ENCODE data around the gene NKX2-1.
"Not testable (repeated sequence)": the region's sequence is repeated elsewhere in the genome, so short reads cannot be mapped to it uniquely, and the experiment has no call there.

NKX2-1 gene

DNA sequence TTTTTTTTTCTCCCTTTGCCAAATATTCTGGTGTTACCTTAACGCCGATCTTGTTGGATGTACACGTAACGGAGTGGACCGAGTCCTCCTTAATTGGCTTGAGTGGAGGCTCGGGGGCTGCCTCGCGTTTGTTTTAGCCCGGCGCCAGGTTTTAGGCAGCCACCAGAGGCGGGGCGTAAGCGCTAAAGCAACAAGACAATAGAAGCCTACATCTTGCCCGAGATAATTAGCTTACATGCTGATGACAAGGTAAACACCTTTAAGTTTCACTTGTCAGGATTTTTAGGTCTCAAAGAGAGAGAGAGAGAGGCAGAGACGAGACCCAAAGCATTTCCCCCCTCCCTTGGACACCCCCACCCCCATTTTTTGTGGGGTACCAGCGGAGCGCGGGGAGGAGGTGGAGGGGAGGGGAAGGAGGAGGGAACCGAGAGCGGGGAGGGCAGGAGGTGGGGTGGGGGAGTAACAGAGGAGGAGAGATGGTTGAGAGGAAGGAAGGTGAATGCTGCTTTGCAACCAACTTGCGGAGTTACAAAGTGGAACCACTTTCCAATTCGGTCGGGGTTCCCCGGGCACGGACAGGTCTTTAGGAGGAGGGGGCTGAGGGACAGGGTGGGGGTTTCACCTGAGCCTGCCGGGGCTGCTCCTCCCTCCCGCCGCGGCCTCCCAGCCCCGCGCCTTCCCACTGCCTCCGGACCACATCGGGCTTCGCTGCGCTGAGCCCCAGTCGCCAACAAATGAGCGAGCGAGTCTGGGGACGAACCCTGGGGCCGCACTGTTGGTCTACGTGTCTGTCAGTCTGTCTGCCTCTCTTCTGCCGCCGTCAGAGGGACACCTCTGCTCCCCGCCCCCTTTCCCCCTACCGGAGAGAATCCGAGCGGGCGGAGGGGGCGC, at the start of gene NKX2-1:
TSS of gene NKX2-1 (minus strand) at position 802 of the 891 bp plus-strand sequence. CDS start at position 699, 103 bp downstream.
- no peak for FAIRE-seq

DNA sequence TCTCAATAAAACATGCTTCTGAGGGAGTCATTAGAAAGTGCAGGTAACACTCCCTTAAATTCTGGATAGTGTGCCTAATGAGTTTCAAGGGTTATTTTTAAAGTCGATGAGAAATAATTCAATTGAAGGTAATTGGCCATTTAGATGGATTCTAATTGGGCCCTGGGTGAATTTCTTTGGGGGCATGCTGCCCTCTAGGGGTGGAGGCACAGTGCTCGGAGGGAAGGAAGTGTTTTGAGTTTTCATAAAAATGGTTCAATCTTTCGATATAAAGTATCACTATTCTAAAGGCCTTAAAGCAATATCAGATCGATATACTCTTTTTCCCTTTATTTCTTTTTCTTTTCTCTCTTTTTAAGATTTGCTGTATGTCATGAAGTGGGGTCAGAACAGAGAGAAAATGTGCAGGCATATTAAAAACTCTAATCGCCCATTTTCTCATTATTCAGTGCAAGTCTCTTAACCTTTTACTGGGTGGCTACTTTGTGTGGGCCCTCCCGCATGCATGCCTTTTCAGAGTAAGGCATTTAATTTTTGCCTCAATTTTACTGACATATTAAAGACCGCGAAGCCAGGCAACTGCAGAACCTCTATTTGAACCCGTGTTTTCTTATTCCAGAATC, 36.9 kb upstream of the NKX2-1 start:
- no peak for FAIRE-seq

DNA sequence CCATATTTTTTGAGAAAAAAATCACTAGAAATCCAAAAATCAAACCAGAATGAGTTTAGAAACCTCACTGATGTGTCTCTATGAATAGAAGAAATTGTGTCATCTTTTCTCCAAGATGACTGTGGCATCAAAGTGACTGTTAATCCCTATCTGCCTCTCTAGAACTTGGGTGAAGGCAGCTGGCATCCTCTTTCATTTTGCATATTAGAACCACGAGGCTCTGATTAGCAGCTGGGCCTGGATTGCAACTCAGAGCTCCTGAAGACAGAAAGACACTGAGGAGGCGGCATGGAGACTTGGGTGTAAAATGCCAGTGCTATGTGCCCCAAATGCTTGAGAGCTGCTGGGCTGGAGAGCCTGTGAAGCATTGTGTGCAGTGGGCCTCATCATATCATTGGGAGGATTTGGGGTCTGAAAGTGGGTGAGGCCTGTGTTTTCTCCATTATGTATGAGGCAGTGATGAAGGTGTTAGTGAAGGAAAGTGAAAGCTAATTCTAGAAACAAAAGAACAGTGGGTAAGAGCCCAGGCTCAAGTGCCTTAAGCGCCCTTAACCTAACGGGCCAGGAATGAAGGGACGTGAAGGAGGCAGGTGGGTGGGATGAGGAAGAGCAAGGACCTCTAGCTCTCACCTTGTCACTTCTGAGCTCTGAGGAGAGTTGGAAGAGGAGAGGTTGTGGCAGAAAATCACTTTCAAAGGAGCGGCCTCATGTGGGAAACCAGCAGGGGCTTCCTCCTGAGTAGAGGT, 36.1 kb upstream of the NKX2-1 start:
- FAIRE-seq = no peak

DNA sequence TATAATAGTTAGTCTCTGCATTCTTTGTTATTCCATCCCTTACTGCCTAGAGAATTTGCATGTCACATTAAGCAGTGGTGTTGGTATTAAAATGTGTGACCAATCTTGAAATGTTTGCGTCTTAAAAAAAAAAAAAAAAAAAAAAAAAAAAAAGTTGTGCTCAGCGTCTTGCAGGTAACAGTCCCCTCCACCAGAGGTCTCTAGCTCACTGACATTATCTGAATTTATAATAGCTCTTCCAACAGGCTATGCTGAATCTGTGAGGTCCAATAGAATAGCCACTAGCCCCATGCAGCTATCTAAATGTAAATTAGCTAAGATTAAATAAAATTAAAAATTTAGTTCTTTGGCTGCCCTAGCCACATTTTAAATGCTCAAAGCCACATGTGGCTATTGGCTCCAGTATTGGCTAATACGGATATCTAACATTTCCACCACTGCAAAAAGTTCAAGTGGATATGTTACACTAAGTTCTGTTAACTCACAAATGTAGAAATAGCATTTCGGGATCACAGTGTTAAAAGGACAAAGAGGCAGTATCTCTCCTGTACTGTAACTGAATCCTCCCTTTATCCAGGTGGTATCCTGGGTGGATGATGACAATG, 33.7 kb upstream of the NKX2-1 start:
- FAIRE-seq = peak; percentile 88

DNA sequence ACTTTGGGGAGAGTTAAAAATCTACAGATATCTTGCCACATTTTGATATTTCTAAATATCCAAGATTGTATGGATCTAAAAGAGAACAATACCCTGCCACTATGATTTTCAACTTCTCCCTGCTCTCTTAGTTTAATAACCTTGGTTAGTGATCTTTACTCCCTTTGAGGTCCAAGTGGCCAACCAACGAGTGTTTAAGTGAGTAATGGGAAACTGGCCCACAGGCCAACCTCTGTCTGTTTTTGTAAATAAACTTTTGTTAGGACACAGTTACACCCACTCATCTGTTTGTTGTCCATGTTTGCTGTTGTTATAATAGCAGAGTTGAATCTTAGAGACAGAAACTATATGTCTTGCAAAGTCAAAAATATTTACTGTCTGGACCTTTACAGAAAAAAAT, 30.9 kb upstream of the NKX2-1 start:
- FAIRE-seq = no peak

DNA sequence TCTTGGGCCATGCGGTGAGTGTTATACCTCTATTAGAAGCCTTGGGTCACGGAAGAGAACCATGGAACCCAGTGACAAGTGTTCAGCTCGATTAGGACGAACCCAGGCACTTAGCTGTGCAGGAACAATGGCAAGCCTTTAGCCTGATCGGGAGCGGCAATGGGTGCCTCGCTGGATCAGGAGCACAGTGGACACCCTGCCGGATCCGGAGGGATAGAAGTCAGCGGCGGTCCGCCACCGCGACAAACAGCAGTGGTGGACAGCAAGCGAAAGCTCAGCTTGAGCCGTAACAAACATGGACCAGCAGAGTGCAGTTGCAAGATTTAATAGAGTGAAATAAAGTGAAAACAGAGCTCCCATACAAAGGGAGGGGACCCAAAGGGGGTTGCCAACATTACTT, 24.2 kb upstream of the NKX2-1 start:
- not testable (repeated sequence) for FAIRE-seq

DNA sequence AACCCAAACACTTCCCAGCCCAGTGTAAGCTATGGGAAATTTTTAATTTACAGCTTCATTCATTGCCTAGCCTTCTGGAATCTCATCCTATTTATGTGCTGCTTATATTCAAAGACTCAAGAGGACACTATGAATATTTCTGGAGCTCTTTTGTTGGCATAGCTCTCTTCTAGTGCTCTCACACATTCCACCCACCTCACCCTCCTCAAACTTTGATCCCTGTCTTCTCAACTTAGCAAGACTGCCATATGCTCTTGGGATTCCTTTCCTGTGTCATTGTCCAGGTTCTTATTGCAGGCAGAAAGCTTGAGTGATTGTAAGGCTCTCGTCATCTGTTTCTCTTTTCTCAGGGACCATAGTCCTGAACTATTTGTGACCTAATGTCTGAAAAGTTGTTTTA, 18.0 kb upstream of the NKX2-1 start:
- FAIRE-seq = no peak

DNA sequence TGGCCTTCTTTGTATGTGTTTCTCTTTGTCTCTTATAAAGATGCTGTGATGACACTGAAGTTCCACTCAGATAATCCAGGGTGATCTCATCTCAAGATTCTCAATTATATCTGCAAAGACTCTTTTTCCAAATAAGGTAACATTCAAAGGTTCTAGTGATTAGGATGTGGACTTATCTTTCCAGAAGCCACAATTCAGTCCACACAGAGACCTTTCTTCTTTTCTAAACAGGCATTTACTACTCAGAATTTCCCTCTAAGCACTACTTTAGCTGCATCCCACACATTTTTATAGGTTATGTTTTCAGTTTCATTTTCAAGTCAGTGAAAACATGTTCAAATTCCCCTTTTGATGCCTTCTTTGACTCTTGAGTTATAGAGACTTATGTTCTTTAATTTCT, 9.0 kb upstream of the NKX2-1 start:
- no peak for FAIRE-seq

DNA sequence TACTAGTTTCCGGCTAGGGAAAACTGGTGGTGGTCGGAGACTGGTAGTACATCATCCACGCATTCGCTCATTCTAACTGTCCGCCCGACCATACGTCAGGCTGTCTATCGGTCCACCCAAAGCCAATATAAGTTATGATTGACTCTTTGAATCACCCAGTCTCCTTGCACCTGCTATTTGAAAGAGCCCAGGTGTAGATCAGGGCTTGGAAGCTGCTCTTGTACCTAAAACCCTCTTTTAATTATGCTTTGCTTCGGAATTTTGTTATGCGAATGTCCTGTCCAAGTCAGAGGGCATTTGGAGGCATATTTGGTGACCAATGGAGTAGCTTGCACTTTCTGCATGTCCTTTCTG, 5.7 kb upstream of the NKX2-1 start:
- no peak for FAIRE-seq

DNA sequence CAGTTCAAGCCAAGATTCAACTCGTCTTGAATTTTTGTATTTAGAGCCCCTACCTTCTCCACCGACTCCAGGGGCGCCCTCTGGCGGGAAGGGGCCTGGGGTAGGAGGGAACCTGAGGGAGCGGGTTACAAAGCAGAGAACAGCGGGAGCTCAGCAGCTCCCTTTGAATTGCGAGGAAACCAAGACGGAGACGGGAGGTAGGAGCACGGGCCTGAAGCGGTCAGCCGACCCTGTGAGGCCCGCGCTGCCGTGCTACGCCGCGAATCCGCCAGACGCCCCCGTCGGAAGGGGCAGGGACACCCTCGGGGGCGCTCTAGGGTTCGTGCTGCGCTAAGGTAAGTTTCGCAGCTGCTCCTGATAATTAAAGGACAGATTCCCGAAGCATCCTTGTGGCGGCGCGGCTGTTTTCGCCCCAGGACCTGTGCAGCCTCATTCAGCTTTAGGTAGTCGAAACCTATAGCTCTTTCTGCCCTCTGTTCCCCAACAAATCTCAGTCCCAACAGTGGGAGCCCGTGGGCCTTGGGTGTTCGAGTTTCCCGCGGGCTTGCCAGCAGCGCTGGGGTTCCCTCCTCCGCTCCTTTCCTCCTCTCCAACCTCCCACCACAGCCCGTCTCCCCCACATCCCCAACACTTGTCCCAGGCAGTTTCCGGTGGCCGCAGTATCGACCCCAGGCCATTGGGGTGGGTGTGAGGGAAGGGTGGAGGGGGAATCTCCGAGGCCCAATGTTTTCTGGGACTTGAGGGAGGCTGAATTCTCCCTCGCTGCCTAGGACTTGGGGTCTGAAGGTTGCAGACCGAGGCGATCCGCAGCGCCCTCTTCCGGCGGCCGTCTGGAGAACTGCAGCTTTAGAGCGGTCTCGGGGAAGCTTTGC, 5.1 kb upstream of the NKX2-1 start:
- no peak for FAIRE-seq

DNA sequence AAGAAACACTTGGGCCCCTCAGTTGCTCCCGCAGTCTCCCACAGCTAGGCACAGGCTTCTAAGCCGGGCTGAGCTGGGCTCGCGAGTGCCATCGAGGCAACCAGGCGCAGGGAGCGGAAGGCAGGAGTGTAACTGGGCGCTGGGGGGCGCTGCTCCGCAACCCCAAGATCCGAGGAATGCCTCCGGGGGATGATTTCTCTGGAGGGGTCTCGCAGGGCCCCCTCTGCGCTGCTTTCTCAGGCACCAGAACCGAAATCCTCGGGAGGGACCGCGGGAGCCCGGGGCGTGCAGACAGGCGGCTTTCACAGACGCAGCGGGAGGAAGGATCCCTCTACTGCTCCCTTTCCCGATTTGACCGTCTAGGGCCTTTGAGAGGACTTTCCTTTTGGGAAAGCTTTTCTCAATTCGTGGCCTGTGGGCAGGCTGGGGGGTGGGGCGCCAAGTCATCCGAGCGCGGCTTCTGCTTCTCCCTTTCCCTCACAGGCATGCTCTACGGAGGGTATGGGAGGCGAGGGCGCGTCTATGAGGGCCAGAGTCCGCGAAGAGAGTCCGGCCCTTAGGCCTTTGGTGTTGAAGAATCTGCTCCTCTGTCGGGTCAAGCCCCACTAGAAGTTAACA, 4.3 kb upstream of the NKX2-1 start:
- FAIRE-seq = no peak

DNA sequence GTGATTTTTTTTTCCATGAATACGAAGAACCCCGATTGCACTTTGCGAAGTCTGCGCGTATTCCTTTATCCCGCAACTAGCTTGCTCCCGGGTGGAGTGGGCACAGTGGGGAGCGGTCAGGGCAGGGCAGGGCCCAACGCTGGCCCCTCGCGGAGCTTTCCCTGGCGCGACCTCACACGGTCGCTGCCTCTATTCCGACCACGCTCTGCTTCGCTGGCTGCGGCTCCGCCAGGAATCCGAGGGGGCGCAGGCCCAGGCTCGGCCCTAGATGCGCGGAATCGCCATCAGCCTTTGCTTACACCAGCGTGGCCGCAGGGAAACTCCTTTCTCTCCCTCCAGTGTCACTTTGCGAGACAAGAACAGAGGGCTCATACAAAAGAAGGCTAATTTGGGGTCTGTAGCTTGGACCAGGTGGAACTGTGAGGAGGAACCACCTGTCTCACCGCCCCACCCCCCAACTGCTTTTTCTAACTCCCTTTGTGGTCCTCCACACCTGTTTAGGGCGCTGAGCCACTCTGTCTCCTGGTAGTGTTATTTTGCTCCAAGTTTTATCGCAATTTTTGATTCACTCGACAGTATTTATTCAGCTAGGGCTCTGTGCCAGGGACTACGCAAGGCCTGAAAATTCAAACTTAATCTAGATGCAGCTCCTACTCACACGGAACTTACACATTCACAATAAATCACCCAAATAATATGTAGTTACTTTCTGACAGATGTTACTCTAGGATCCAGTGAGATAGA, 3.1 kb upstream of the NKX2-1 start:
- no peak for FAIRE-seq

DNA sequence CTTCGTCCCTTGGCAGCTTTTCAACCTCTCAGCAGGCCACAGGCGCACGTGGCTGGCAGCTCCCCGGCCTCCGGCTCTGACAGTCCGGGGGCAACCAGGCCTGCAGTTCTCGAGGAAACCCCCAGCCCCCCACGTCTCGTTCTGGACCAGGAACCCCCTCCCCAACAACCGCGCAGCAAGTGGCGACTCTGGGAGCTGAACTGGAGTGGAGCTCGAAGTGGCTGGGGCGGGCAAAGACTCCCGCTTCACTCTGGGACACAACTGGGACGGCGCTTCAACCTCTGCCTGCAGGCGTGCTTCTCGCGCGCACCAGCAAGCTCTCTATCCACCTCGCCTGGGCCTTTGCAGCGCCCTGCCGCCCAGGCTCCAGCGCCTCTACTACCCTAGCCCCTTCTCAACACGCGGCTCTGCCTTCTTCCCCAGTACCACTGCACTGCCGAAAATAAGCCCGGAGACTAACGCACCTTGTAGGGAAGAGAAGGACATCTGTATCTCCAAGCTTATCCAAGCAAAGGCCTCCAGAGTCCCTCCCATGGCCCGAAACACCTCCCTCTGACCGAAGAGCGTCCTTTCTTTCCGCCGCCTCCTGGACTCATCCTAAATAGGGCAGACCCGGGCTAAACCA, 2.4 kb upstream of the NKX2-1 start:
- FAIRE-seq = no peak

DNA sequence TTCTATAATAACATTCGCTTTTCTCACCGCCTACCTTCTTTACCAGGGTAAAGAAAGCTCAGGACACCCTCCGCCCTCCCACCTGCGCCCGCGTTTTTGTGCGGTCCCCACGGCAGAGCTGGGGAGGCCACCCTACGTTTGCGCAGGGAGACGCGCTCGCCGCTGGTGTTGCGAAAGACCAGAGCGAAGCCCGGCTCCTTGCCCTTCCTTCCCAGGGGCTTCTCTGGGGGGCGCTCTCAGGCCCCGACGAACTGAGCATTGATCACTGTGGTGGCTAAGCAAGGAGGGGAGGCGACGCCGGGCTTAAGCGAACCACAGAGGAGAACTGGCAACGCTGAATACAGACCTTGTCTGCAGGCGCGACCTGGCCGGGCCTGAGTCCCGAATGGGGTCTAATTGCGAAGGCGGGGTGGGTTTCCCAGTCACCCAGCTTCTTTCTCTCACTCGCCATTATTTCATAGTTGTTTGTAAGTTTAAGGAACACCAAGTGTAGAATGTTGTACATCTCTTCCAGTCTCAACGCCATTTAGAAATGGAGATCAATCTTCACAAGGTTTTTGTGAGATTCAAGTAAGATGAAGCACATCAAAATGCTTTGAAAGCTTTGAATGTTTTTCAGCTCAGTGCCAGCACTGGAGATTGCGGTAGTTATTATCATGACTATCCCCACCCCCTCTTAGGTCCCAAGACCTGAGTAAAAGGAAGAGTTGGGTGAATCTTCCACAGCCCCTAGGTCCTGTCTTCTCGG, 1.7 kb upstream of the NKX2-1 start:
- FAIRE-seq = no peak

DNA sequence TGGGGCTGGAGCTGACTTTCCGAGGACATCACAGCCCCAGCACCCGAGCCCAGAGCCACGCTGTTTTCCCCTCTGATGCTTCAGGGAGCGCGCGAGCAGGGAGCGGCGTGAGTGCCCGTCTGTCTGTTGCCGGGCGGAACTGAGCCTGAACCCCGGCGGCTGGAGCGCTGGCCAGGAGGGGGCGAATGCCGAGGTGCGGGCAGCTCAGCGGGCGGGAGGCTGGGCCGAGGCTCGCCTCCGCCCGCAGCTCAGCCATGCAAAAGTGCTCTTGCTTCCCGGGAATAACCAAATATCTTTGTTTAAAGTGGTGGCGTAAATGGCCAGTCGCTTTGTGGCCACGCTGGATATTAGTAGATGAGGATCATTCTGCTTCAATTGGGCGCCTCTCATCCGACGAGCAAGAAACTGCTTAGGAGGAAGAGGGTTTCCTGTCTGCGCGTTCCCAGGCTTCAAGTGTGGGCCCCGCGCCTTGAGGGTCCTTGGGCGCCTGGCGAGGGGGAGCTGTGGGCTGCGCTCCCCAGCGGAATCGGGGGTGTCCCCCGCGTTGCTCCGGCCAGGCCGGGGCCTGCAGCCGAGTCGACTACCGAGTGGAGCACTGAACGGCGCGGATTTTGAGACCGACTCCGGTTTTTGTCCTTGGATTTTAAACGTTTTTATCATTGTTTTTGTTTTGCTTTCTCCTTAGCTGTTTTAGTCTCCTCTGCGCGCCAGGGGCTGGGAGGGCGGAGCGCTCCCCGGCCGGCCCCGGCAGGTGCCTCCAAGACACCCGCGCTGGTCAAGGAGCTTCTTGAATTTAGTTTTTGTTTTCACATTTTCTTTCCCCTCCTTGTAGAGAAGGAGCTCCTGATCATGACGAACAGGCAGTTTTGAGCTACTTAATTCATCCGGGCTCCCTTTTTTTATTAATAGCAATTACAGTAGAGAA, 831 bp upstream of the NKX2-1 start:
- no peak for FAIRE-seq

DNA sequence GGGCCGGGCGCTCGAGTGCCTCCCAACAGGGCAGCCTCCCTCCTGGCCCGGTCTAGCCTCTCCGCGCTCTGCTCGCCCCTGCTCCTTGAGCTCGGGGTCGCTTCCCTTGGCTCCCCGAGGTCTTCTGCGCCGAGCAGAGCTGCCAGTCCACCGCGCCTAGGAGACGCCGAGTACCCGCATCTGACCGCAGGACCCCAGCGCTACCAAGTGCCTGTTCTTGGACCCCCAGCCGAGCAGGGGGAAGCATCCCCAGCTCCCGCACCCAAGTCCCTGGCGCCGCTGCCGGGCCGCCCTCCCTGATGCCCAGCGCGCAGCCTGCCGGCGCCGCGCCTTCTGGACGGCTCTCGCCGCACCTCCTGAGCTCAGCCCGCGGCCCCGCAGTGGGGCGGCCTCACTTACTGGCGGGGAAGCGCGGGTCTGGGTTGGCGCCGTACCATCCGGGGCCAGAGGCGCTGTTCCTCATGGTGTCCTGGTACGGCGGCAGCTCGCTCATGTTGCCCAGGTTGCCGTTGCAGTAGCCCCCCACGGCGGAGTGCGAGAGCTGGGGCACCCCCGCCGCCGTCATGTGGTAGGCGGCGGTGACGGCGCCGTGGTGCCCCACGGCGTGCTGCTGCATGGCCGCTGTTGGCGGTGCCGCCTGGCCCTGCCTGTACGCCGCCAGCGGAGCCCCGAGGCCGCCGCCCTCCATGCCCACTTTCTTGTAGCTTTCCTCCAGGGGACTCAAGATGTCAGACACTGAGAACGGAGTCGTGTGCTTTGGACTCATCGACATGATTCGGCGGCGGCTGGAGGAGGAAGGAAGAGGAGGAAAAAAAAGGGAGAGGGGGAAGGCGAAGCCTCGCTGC, 1.2 kb downstream of the NKX2-1 start:
- FAIRE-seq = no peak

DNA sequence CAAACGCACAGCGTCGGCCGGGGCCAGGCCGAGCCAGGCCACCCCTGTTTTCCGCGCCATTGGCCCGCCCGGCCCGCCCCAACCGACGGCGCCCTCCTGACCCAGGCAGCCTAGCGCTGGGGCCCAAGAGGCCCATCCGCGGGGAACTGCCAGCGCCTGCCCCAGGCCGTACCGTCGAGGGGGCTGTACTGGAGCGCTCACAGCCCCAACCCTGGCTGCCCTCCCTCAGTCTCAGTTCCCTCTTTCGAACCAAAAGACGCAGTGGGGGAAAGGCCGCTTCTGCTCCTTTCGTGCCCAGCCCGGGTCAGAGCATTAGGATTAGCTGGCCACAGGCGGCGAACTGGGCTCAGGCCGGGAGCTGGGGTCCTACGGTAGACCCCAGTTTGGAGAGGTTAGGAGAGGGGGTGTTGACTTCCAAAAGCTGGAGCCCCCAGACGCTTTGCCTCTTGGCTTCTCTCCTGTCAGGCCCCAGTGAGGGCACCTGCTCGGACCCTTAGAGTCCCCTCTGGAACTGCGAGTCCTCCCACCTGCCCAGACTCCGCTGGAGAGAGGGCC, 1.9 kb downstream of the NKX2-1 start:
- FAIRE-seq = no peak

Data from G401.6 (cell line).